Brain microvascular endothelial cell (primary cell): ENCODE results near the gene GNB1L.

Source experiments
- DNase-seq: peaks from one replicate; pipeline ENCODE4 v3.0.0-alpha.2; 2020
- H3K27ac ChIP-seq: fragments of 250-450 bp; sonication (Bioruptor Pico); 2 replicates; pipeline ENCODE4 v1.5.1; 2020; ENCODE audit warnings: mild to moderate bottlenecking, moderate library complexity
- H3K27me3 ChIP-seq: fragments of 250-450 bp; sonication (Bioruptor Pico); replicated peaks from 2 replicates; pipeline ENCODE4 v1.5.1; 2020; ENCODE audit warnings: mild to moderate bottlenecking
- H3K36me3 ChIP-seq: fragments of 250-450 bp; sonication (Bioruptor Pico); replicated peaks from 2 replicates; pipeline ENCODE4 v1.5.1; 2020; ENCODE audit warnings: mild to moderate bottlenecking
- H3K4me3 ChIP-seq: 2 replicates; pipeline ENCODE4 v1.5.1; 2011; ENCODE audit warnings: low read depth, mild to moderate bottlenecking, control low read depth, low read length, moderate library complexity
- CTCF ChIP-seq: IDR thresholded peaks from 2 replicates; pipeline ENCODE4 v1.5.1; 2011; ENCODE audit warnings: low read depth, mild to moderate bottlenecking, moderate library complexity, low read length, control low read depth, inconsistent platforms; ENCODE audit errors: missing control alignments
- in situ Hi-C: cut with HindIII; loops from 2 replicates; pipeline ENCODE4 v1.10.0; 2017; ENCODE audit warnings: low sequenced_read_pairs, low pct_ligation_motif_present

GNB1L gene

GRCh38 chr22:19734837-19735382 is 119.8 kb downstream of the GNB1L start:
- no peak for DNase-seq
- in situ Hi-C loops: no loop called here
- TF ChIP-seq CTCF: no peak
- no peak overlapping the region for H3K27ac ChIP-seq
- peaks cover 6% of the 10 kb centered on the region for H3K27me3 ChIP-seq
- no peak overlapping the region for H3K4me3 ChIP-seq
- H3K36me3 ChIP-seq: no peaks in the 10 kb centered on the region

GRCh38 chr22:19734163-19734562 is 120.5 kb downstream of the GNB1L start:
- peaks cover 6% of the 10 kb centered on the region for H3K27me3 ChIP-seq
- in situ Hi-C loops: no loop called here

GRCh38 chr22:19733755-19734154 is 120.9 kb downstream of the GNB1L start:
- Histone ChIP-seq H3K36me3 (no peaks in the 10 kb centered on the region), H3K27ac (no peak overlapping the region), H3K4me3 (no peak overlapping the region), H3K27me3 (peaks cover 6% of the 10 kb centered on the region)
- in situ Hi-C loops: no loop called here
- TF ChIP-seq CTCF: no peak
- no peak for DNase-seq

More at GRCh38 chr22:19734163-19734562, 120.5 kb downstream of the GNB1L start:
- no peak overlapping the region for H3K4me3 ChIP-seq
- H3K27ac ChIP-seq: no peak overlapping the region
- no peaks in the 10 kb centered on the region for H3K36me3 ChIP-seq
- TF ChIP-seq CTCF: no peak
- no peak for DNase-seq
